Measurements from ENCODE around the gene DPY19L1. TPM values are rescaled to one million over a fixed set of nuclear protein-coding genes. Genes with fewer than 3 reads are reported as not detected.
"Not testable (repeated sequence)": the region's sequence is repeated elsewhere in the genome, so short reads cannot be mapped to it uniquely, and the experiment has no call there.

DPY19L1 gene
- total RNA-seq, 1 experiment from 2014 or later, result 10.7 TPM

- intact Hi-C loops (cut with micrococcal nuclease); H2AFZ ChIP-seq (ENCODE audit: low read length); H3K27ac ChIP-seq (ENCODE audit: low read length); BruUV-seq (replicated peaks); H3K9me3 ChIP-seq (ENCODE audit: low read length); DNase-seq; ATAC-seq; H3K9ac ChIP-seq (ENCODE audit: low read length); POLR2A ChIA-PET (ENCODE audit: unreplicated experiment); CTCF ChIA-PET; H3K79me2 ChIP-seq (ENCODE audit: low read length); H4K20me1 ChIP-seq (ENCODE audit: low read length); H3K4me2 ChIP-seq (ENCODE audit: low read length); H3K9me2 ChIP-seq (replicated peaks; ENCODE audit: low read length); H3K36me3 ChIP-seq (ENCODE audit: low read depth, low read length); H3K4me3 ChIP-seq (ENCODE audit: low read length); H3K4me1 ChIP-seq (ENCODE audit: insufficient read depth, low read length); H3F3A ChIP-seq (ENCODE audit: low read length, unreplicated experiment); H3K27me3 ChIP-seq (ENCODE audit: low read length): not testable (repeated sequence)
Observed at GRCh38 chr7:34917515-34917914, 119.8 kb downstream of the DPY19L1 start.

- Histone ChIP-seq H3K9me2 (replicated peaks; ENCODE audit: low read length) (no peaks in the 10 kb centered on the region), H3K9me3 (ENCODE audit: low read length) (no peaks in the 10 kb centered on the region), H2AFZ (ENCODE audit: low read length) (no peak overlapping the region), H3F3A (ENCODE audit: low read length, unreplicated experiment) (no peaks in the 10 kb centered on the region), H3K27me3 (ENCODE audit: low read length) (no peaks in the 10 kb centered on the region), H3K4me1 (ENCODE audit: insufficient read depth, low read length) (no peaks in the 10 kb centered on the region), H3K4me3 (ENCODE audit: low read length) (no peak overlapping the region), H3K9ac (ENCODE audit: low read length) (no peak overlapping the region), H3K4me2 (ENCODE audit: low read length) (no peak overlapping the region), H3K27ac (ENCODE audit: low read length) (no peak overlapping the region), H3K36me3 (ENCODE audit: low read depth, low read length) (no peaks in the 10 kb centered on the region), H4K20me1 (ENCODE audit: low read length) (no peaks in the 10 kb centered on the region), H3K79me2 (ENCODE audit: low read length) (no peaks in the 10 kb centered on the region)
- ATAC-seq (no peak), DNase-seq (no peak)
- ChIA-PET CTCF (no interaction called here), POLR2A (ENCODE audit: unreplicated experiment) (no interaction called here)
- TF ChIP-seq EZH2 (IDR thresholded peaks at IDR 0.05; ENCODE audit: low read length, unreplicated experiment) (no peak), CTCF (conservative IDR thresholded peaks at IDR 0.05; ENCODE audit: low read depth, low read length) (no peak), EZH2phosphoT487 (IDR thresholded peaks at IDR 0.05; ENCODE audit: borderline replicate concordance, low read length) (no peak)
- intact Hi-C loops (cut with micrococcal nuclease), result no loop called here
- no TSS peak for BruUV-seq (replicated peaks)
Observed at GRCh38 chr7:34916267-34916666, 121.0 kb downstream of the DPY19L1 start.

GRCh38 chr7:34912236-34912635 is 125.0 kb downstream of the DPY19L1 start:
- CTCF ChIA-PET, result no interaction called here
- no peaks in the 10 kb centered on the region for H3K9me2 ChIP-seq (replicated peaks; ENCODE audit: low read length)
- H3K9me3 ChIP-seq (ENCODE audit: low read length), result no peaks in the 10 kb centered on the region
- H3K79me2 ChIP-seq (ENCODE audit: low read length), result no peaks in the 10 kb centered on the region
- no peaks in the 10 kb centered on the region for H4K20me1 ChIP-seq (ENCODE audit: low read length)
- H3K27me3 ChIP-seq (ENCODE audit: low read length), result no peaks in the 10 kb centered on the region
- TF ChIP-seq CTCF (conservative IDR thresholded peaks at IDR 0.05; ENCODE audit: low read depth, low read length) (no peak), EZH2phosphoT487 (IDR thresholded peaks at IDR 0.05; ENCODE audit: borderline replicate concordance, low read length) (no peak), EZH2 (IDR thresholded peaks at IDR 0.05; ENCODE audit: low read length, unreplicated experiment) (no peak)
- H3K4me1 ChIP-seq (ENCODE audit: insufficient read depth, low read length), result no peaks in the 10 kb centered on the region
- H3K4me2 ChIP-seq (ENCODE audit: low read length), result no peak overlapping the region
- ATAC-seq (no peak), DNase-seq (no peak)
- BruUV-seq (replicated peaks), result no TSS peak
- H2AFZ ChIP-seq (ENCODE audit: low read length), result no peak overlapping the region
- no peak overlapping the region for H3K4me3 ChIP-seq (ENCODE audit: low read length)
- H3K9ac ChIP-seq (ENCODE audit: low read length), result no peak overlapping the region
- H3K27ac ChIP-seq (ENCODE audit: low read length), result no peak overlapping the region
- POLR2A ChIA-PET (ENCODE audit: unreplicated experiment), result no interaction called here
- intact Hi-C loops (cut with micrococcal nuclease), result no loop called here
- no peaks in the 10 kb centered on the region for H3K36me3 ChIP-seq (ENCODE audit: low read depth, low read length)
- H3F3A ChIP-seq (ENCODE audit: low read length, unreplicated experiment), result no peaks in the 10 kb centered on the region

- H4K20me1 ChIP-seq (ENCODE audit: low read length); H3K4me1 ChIP-seq (ENCODE audit: insufficient read depth, low read length); H2AFZ ChIP-seq (ENCODE audit: low read length); H3K36me3 ChIP-seq (ENCODE audit: low read depth, low read length); DNase-seq; BruUV-seq (replicated peaks); ATAC-seq; H3F3A ChIP-seq (ENCODE audit: low read length, unreplicated experiment); H3K9me3 ChIP-seq (ENCODE audit: low read length); CTCF ChIA-PET; H3K9me2 ChIP-seq (replicated peaks; ENCODE audit: low read length); H3K27me3 ChIP-seq (ENCODE audit: low read length); H3K79me2 ChIP-seq (ENCODE audit: low read length); POLR2A ChIA-PET (ENCODE audit: unreplicated experiment); intact Hi-C loops (cut with micrococcal nuclease); H3K27ac ChIP-seq (ENCODE audit: low read length); H3K9ac ChIP-seq (ENCODE audit: low read length); H3K4me3 ChIP-seq (ENCODE audit: low read length): not testable (repeated sequence)
- H3K4me2 ChIP-seq (ENCODE audit: low read length), result peak overlapping the region; percentile 46
Observed at GRCh38 chr7:34906266-34906850, 130.9 kb downstream of the DPY19L1 start.
